GM18498 (cell line): ENCODE data around the gene OVOL3.
"Not testable (repeated sequence)": the region's sequence is repeated elsewhere in the genome, so short reads cannot be mapped to it uniquely, and the experiment has no call there.

Experiments
- ATAC-seq: cut with Tn5 transposase; IDR thresholded peaks from one replicate; pipeline ENCODE4 v1.9.1; 2021; ENCODE audit warnings: mild to moderate bottlenecking, moderate library complexity; ENCODE audit not compliant: unreplicated experiment

OVOL3 gene

DNA sequence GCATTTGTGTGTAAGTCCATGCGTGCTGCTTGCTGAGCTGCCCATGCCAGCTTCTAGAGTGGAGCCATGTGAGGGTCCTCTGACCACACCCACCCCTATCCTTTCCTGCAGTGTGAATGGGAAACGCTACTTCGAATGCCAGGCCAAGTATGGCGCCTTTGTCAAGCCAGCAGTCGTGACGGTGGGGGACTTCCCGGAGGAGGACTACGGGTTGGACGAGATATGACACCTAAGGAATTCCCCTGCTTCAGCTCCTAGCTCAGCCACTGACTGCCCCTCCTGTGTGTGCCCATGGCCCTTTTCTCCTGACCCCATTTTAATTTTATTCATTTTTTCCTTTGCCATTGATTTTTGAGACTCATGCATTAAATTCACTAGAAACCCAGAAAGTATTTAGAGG, 14.6 kb downstream of the OVOL3 start:
- ATAC-seq: no peak

DNA sequence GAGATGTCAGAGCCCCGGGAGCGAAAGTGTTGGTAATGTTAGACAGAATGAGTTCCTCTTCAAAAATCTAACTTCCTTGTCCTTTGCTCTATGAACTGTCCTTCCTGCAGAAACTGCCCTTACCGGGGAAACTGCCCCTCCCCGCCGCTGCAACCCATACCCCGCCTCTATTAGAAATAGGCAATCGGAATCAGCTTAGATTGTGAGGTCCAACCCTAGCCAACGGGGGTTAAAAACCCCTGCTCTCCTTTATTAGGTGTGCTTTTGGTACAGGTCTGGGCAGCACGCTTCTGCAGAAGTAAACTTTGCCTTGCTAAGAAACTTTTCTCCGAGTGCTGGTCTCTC, 17.4 kb downstream of the OVOL3 start:
- peak; percentile 7 for ATAC-seq

DNA sequence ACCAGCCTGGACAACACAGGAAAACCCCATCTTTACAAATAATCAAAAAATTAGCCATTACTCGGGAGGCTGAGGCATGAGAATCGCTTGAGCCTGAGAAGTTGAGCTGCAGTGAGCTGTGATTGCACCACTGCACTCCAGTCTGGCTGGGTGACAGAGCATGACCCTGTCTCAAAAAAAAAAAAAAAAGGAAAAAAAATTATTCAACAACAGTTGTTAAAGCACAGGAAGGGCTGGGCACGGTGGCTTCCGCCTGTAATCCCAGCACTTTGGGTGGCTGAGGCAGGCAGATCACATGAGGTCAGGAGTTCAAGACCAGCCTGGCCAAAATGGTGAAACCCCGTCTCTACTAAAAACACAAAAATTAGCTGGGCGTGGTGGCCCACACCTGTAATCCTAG, 20.3 kb downstream of the OVOL3 start:
- ATAC-seq: not testable (repeated sequence)

DNA sequence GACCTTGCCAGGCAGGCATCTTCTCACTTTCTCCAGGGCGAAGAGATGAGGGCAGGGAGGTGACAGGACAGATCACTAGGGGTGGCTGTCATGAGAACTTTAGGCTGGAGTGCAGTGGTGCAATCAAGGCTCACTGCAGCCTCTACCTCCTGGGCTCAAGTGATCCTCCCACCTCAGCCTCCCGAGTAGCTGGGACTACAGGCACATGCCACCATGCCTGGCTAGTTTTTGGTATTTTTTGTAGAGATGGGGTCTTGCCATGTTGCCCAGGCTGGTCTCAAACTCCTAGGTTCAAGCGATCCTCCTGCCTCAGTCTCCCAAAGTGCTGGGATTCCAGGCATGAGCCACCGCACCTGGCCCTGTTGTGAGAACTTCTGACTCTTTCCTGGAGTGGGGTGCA, 23.9 kb downstream of the OVOL3 start:
- ATAC-seq: not testable (repeated sequence)

DNA sequence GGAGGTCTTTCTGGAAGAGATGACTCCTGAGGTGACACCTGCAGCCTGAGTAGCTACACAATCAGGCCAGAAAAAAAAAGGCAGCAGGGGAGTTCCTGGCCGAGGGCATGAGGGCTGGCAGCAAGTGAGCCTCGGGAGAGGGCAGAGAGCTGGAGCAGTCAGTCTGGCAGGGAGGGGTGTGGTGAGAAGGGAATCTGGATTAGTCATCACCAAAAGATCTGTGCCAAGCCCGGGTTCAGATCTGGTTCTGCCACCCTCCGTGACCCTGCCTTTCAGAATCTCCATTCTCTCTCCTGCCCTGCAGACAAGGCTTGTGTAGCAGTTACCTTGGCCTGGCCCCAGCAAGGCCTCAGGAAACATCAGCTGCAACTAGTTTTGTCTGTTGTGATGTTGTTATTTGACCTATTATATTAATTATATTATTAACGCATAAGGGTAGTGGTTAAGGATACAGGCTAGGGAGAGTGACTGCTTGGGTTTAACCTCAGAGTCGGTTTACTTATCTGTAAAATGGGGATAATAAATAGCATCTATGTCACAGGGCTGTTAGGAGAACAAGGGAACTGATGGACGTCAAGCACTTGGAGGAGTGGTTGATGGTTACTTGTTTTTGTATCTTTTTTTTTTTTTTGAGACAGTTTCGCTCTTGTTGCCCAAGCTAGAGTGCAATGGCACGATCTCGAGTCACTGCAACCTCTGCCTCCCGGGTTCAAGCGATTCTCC, 26.2 kb downstream of the OVOL3 start:
- no peak for ATAC-seq

DNA sequence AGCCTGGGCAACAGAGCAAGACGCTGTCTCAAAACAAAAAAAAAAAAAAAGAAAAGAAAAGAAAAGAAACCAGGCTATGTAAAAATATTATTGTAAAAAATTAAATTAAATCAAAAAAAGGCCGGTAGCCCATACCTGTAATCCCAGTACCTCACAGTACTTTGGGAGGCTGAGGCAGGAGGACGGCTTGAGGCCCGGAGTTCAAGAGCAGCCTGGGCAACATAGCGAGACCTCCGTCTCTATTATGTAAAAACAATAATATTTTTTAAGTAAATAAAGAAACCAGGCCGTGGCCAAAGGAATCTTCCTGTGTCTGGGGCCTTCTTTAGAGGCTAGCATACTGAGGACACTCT, 28.2 kb downstream of the OVOL3 start:
- ATAC-seq: no peak

DNA sequence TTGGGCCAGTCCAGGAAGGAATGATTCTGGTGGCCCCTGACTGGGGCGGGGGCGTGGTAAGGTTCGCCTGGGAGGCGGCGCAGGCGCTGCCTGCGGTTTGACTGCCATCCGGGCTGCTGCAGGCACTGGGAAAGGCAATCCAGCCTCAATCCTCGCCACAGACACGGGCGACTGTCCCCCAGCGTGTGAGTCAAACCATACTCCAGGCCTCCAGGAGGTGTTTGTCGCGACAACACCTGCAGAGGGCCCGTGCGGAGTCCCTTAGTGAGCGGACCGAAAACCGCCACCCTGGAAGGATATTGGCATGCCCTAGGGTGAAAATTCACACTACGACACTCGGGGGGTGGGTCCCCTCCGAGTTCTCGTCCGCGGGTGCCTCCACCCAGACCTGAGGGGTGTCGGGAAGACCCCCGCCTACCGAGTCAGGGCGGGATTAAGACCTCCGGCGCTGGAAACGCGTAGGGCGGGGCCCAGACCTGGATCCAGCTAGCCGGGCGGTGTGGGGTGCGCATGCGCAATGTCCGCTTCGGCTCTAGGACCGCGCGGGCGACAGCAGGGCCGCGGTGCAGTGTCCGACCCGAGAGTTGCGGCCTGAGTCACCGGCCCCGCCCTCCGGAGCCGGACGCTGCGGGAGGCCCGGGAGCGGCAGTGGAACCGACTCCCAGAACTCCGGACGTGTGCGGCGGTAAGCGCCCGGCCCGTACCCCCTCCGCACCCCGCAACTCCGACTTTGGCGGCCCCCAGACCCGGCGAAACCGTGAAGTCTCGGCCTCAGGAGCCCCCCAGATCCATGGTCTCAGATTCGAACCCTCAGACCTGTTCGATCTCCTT, 28.7 kb downstream of the OVOL3 start, which contains the start of gene CAPNS1:
CAPNS1 (plus strand) TSS at position 594 of the 831 bp plus-strand sequence. CDS start 946 bp downstream, outside the sequence.
- ATAC-seq: peak; percentile 78

DNA sequence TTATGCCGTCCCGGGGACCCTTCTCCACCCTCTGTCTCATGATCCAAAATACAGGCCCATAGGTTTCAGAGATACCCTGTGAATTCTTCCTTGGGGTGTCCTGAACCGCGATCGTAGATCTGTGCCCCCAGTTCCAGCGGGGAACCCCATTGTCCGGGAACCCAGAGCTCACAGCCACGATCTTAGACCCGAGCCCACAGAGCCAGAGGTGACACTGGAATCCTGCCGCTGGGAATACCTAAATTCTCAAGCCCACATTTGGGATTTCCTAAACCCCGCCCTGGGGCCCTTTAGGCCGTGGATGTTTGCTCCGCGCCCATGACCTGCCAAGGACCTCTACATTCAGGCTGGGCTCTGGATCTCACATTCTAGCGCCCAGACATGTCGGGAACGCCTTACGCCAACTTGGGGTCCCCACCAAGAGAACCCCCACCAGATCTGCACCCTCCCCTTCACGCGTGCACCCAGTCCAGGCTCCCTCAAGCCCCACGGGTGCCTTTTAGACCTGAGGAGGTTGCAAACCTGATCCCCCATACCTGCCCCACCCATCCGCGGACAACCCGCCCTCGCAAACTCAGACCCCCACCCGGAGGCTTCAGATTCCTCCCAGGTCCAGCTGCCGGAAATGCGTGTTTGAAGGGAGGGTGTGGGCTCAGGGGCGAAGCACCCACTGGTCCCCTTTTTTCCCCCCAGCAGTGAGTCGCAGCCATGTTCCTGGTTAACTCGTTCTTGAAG, 29.5 kb downstream of the OVOL3 start:
- peak; percentile 23 for ATAC-seq

DNA sequence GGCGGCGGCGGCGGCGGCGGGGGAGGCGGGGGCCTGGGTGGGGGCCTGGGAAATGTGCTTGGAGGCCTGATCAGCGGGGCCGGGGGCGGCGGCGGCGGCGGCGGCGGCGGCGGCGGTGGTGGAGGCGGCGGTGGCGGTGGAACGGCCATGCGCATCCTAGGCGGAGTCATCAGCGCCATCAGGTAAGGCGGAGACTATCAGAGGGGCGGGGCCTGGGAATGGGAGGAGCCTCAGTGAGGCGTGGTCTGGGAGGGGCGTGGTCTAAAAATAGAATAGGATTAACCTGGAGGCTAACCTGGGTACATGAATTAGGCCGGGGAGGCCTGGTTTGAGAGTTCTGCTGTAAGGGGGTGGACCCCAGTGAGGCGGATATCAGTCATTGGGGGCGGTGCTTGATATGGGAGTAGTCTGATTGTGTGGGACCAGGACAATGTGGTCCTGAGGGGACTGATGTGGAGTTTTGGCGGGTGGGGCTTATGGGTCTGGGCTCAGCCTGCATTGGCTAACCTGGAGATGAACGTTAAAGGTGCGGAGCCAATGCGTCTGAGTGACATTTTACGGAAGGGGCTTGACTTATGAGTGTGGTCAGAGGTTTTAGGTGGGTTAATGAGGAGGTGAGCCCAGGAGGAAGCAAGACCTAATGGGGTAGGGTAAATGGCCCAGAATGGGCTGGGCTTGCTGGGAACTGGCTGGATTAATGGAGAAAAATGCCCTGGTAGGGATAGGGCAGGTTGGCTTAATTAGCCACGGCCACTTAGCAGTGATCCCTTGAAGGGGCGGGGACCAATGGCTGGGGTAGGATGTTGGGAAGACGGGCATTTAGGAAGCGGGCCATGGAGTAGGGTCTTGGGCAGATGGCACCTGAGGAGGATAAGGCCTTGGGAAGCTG, 30.3 kb downstream of the OVOL3 start:
- ATAC-seq: peak; percentile 52

DNA sequence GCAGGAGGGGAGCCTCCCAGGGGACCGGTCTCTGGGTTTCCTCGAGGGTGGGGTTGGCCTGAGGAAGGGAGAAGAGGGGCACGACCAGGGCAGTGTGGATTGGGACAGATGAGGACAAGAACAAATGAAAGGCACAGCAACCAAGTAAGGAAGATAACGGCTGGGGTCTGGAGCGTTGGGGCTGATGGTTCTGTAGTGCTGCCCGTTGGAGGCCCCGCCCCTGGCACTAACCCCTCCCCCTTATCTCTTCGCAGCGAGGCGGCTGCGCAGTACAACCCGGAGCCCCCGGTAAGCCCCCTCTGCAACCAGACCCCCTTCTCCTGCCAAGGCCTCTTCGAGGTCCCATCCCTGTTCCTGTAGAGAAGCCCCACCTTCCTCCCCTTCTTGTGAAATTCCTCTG, 31.1 kb downstream of the OVOL3 start:
- no peak for ATAC-seq

DNA sequence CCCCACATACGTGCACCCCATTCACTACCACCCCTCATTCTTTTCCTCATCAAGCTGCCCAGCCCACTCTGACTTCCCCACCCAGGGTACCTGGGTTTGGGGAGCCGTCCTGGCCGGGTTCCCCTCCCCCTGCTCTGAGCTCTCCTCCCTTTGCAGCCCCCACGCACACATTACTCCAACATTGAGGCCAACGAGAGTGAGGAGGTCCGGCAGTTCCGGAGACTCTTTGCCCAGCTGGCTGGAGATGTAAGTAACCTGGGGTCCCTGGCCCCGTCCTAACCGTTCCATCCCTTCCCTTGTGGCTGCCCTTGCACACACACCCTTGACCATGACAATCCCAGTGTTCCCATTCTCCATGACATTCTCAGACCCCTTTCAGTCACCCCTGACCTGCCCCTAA, 31.6 kb downstream of the OVOL3 start:
- no peak for ATAC-seq

DNA sequence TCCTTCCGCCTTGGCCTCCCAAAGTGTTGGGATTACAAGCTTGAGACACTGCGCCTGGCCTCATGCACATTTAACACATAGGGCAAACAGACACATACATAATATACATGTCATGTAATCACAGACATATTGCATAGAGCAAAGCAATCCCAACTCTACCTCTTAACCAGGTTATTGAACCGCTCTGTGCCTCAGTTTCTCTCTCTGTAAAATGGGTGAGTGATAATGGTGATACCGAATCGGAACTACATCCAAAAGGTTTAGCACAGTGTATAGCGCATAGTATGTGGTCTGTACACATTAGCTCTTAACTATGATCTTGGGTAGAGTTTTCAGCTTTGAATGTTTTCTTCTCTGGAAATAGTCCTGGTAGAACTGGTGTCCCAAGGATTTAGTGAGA, 33.7 kb downstream of the OVOL3 start:
- no peak for ATAC-seq

DNA sequence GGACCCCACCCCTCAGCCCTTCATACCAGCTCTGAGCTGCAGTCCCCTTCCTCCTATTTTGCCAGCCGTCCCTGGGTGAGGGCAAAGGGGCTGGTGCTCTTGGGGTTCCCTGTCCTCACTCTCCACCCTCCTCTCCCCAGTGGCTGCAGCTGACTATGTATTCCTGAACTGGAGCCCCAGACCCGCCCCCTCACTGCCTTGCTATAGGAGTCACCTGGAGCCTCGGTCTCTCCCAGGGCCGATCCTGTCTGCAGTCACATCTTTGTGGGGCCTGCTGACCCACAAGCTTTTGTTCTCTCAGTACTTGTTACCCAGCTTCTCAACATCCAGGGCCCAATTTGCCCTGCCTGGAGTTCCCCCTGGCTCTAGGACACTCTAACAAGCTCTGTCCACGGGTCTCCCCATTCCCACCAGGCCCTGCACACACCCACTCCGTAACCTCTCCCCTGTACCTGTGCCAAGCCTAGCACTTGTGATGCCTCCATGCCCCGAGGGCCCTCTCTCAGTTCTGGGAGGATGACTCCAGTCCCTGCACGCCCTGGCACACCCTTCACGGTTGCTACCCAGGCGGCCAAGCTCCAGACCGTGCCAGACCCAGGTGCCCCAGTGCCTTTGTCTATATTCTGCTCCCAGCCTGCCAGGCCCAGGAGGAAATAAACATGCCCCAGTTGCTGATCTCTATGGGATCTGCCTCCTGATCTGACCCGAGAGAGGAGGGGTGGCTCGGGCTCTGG, 38.9 kb downstream of the OVOL3 start:
- no peak for ATAC-seq

DNA sequence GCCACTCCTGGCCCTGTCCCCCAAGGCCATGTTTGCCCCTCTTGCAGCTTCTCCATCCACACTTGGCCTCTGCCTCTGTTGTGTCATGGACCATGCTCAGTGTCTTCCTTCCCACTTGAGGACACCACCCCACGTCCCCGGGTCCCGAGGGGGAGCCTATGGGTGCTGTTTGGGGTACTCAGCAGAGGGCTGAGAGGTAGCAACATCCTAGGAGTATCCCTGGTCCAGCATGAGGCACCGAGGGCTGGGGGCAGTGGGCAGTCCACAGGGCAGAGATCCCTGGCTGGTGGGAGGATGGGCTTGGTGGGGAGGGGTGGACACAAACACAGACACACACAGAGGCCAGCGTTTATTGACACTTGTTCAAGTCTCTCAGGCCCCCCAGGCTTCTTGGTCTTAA, 39.6 kb downstream of the OVOL3 start:
- no peak for ATAC-seq

DNA sequence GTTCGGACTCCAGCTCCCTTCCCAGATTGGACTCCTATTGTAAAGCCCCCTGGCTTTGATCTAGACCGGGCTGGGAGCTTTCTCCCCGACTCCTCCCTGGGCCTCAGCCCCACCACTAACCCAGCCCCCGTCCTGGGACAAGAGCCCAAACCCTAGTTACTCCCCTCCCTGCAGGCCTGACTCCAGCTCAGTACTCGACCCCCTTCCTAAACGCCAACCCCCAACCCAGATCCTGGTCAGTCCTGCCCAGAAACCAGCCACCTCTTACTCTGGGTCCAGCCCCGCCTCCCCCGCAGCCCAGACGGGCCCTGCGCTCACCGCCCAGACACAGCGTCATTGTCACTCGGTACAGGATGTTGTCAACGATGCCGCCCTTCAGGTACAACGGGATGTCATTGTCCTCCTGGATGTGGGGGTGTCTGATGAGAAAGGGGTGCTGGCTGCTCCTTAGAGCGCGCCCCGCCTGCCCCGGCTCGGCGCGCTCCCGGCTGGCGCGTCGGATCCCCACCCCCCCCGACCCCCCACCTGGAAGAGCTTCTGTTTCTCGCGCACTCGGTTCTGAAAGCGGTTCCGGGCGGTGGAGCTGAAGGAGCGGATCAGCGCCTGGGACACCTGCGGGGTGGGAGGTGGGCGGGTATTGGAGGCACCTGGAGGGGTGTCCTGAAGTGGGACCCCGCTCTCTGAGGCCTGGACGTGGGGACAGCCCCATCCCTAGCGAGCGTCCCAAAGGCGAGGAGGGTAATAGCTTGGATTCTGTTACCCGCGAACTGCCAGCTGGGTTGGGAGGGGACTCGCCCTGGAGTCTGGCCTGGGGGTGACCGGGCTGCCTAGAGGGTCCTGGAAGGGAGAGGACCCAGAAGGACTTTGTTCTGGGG, 40.4 kb downstream of the OVOL3 start:
- ATAC-seq: no peak

DNA sequence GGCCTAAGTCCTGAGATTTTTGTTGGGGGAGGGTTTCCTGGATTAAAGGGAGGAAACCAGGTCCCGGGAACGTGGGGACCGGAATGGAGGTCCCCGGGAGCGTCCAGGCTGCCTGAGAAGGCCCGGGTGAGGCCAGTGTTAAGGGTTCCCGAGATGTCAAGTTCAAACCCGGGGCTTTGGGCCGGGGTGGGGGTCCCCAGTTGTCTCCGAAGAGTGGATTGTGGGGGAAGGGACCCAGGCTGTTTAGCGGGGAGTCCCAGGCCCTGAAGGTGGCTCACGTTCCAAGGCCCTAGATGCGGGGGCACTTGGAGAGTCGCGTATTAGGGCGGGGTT, 41.0 kb downstream of the OVOL3 start:
- no peak for ATAC-seq

DNA sequence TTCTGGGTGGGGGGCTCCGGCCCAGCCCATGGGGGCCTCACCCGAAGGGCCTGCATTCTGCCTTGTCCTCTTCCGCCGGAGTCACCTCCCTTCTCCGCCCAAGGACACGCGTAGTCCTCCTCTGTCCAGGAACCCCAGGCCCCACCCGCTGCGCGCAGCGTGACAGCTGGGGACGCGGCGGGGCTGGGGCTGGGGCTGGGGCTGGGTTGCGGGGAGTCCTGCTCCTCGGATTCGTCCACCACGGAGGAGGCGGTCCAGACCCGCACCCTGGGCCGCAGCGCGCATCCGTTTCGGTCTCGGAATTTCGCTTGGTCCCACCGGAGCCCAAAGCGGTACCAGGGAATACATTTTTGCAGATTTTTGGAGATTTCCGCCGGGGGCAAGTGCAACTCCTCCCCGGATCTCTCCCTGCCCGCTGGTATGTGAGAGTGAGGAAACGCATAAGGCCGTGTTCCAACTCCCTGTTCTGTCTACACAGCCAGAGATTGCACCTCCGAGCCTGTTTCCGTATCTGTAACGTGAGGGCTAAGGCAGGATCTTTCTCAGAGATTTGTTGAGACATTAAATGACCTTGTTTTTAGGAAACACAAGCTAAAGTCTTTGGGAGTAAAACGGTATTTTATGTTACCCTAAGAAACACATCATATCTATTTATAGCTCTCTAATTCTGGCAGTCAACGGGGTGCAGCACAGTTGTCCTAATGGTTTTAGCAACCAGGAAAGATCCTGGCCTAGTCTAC, 41.6 kb downstream of the OVOL3 start, which contains the start of gene COX7A1:
COX7A1 (minus strand) TSS at position 96 of the 740 bp plus-strand sequence; CDS start at position 56, 40 bp downstream.
- no peak for ATAC-seq

DNA sequence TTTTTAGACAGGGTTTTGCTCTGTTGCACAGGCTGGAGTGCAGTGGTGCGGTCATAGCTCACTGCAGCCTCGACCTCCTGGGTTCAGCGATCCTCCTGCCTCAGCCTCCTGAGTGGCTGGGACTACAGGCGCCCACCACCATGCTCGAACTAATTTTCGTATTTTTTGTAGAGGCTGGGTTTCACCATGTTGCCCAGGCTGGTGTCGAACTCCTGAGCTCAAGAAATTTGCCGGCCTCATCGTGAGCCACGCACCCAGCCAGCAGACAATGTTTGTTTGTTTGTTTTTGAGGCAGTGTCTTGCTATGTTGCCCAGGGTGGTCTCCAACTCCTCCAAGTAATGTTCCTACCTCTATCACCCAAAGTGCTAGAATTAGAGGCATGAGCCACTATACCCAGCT, 42.2 kb downstream of the OVOL3 start:
- ATAC-seq: no peak
